ENCODE measurements around the gene IFI35.
"Not testable (repeated sequence)": the region's sequence is repeated elsewhere in the genome, so short reads cannot be mapped to it uniquely, and the experiment has no call there.

Gene IFI35

DNA sequence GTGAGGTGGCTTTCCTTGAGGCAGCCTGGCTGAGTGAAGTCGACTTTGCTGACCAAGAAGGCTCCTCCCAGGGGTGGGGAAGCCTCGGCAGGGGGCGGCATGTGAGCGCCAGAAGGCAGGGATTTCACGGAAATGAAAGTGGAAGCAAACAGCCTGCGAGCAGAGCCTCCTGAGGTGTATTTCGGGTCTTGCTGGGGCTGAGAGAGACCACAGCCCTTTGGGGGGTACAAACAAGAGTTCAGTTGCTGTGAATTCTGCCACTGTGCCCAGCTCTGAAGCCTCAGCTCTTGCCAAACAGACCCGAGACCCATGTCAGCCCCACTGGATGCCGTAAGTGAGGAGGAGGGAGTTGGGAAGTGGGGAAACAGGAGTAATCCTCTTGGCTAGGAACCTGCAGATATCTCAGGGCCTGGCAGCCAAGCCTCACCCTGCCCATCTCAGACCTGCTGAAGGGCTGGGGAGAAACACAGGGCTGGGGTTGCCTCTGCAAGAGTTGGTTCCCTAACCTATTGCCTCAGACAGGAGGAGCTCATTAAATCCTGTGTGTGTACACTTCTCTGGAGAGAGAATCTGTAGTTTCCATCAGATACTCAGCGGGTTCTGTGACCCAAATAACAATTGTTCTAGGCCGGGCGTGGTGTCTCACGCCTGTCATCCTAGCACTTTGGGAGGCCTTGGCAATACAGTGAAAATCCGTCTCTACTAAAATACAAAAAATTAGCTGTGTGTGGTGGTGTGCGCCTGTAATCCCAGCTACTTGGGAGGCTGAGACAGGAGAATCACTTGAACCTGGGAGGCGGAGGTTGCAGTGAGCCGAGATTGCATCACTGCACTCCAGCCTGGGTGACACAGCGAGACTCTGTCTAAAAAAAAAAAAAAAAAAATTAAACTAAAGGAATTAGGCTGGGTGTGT is at the start of gene IFI35:
IFI35 (plus strand) TSS at position 146 of the 913 bp plus-strand sequence; CDS start at position 310, 164 bp downstream.
- DNase-seq, result peak; percentile 89 to 92
- TF ChIP-seq POLR2A (IDR thresholded peaks at IDR 0.05; ENCODE audit: low read length) (peak; percentile 67), GATA1 (IDR thresholded peaks at IDR 0.05; ENCODE audit: low read depth, low read length) (no peak)

DNA sequence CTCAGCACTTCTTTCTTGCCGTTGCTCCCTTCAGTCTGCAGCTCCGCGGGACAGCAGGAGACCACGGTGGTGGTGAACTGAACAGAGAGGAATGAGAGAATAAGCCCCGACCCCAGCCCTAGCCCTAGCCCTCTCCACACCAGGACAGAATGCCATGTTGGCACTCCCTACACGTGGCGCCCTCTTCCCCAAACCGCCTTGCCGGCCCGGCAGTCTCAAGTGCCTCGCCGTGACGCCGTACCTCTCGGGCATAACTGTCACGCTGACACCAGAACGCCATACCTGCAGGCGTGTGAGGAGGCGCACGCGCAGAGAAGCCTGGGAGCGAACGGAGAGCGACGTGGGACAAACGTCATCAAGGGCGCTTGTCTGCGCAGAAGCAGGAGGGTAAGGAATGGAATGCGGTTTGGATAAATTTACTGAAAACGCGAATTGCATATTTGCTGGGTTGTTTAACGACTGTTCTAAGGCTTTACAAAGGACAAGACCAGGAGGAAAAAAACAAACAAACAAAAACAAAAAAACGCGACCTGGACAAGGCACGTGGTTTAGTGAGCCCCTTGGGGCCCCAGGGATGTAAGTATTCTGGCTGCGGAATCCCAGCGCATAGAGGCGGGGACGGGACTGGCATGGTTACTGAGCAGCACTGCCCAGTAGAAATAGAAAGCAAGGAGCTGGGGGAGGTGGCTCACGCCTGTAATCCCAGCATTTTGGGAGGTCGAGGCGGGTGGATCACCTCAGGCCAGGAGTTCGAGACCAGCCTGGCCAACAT is 42.2 kb upstream of the IFI35 start, which contains the start of gene AARSD1:
AARSD1 (minus strand) TSS at position 294 of the 772 bp plus-strand sequence; CDS start at position 280, 14 bp downstream.
- peak; percentile 96 for DNase-seq
- TF ChIP-seq GATA1 (IDR thresholded peaks at IDR 0.05; ENCODE audit: low read depth, low read length) (no peak), POLR2A (IDR thresholded peaks at IDR 0.05; ENCODE audit: low read length) (peak; percentile 92)

DNA sequence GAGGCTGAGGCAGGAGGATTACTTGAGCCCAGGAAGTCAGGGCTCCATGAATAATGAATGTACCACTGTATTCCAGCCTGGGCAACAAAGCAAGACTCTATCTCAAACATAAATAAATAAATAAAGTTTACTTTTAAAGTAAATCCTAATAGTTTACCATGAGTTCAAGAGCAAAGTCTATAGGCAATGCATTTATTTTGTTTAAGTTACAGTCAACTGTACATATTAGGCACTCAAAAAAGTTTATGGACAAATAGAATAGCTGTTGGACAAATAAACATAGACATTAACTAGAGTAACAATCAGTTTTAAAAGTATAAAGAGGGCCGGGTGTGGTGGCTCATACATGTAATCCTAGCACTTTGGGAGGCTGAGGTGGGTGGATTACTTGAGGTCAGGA is 38.7 kb upstream of the IFI35 start:
- no peak for DNase-seq
- TF ChIP-seq POLR2A (IDR thresholded peaks at IDR 0.05; ENCODE audit: low read length) (no peak), GATA1 (IDR thresholded peaks at IDR 0.05; ENCODE audit: low read depth, low read length) (no peak)

DNA sequence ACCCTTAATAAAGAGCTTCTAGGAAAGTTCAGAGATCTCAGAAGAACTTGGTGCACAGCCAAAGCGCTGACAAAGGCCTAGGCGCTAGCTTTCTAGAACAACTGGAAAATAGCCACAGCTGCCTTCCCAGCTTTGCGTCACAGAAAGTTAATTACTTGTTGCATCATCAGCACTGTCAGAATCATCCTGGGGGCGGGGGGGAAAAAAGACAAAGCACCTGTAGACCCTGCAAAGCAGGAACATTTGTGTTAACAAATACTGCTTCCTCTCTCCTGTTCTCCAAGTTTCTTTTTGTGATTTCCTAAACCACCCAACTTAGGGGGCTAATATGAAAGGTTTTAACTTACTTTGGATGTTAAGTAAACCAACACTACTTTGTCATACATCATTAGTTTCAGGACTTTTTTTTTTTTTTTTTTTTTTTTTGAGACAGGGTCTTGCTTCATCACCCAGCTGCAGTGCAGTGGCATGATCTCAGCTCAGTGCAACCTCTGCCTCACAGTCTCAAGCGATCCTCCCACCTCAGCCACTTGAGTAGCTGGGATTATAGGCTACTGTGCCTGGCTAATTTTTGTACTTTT is 37.5 kb upstream of the IFI35 start:
- TF ChIP-seq POLR2A (IDR thresholded peaks at IDR 0.05; ENCODE audit: low read length) (no peak), GATA1 (IDR thresholded peaks at IDR 0.05; ENCODE audit: low read depth, low read length) (no peak)
- DNase-seq, result peak in 1 of 2 experiments; percentile 12

DNA sequence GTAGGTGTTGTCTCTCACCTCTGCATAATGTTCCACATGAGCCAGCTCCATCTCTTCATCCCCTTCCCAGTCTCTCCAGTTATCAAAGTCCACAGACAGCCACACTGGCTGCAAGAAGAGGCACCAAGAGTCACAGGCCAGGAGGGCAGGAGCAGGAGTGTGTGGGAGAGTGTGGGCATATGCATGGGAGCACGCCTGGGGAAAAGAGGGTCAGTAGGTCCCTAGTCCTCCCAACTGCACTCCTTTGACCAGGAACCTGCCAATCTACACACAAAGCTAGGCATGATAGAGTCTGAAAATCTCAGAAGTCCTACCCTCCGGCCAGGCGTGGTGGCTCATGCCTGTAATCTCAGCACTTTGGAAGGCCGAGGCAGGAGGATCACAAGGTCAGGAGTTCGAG is 35.0 kb upstream of the IFI35 start:
- TF ChIP-seq GATA1 (IDR thresholded peaks at IDR 0.05; ENCODE audit: low read depth, low read length) (no peak), POLR2A (IDR thresholded peaks at IDR 0.05; ENCODE audit: low read length) (no peak)
- DNase-seq, result no peak

DNA sequence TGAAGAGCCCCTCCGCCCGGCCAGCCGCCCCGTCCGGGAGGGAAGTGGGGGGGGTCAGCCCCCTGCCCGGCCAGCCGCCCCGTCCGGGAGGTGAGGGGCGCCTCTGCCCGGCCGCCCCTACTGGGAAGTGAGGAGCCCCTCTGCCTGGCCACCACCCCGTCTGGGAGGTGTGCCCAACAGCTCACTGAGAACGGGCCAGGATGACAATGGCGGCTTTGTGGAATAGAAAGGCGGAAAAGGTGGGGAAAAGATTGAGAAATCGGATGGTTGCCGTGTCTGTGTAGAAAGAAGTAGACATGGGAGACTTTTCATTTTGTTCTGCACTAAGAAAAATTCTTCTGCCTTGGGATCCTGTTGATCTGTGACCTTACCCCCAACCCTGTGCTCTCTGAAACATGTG is 33.3 kb upstream of the IFI35 start:
- not testable (repeated sequence) for DNase-seq

DNA sequence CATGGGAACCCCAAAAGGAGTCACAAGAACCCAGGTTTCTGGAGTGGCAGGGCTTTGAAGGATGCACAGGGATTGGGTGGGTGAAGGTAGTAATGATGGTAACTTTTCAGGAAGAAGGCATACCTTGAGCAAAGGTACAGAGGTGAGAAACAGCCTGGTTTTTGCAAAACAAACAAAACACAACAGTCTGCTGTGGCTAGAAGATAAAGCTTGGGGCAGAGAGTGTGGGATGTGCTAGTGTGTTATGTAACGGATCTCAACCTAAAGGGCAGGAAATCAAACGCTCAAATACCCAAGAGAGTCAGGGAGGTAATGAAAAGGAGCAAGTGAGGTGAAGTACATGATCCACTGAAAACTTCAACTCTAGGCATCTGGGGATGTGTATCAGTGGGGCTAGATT is 31.3 kb upstream of the IFI35 start:
- TF ChIP-seq POLR2A (IDR thresholded peaks at IDR 0.05; ENCODE audit: low read length) (no peak), GATA1 (IDR thresholded peaks at IDR 0.05; ENCODE audit: low read depth, low read length) (no peak)
- DNase-seq, result no peak

DNA sequence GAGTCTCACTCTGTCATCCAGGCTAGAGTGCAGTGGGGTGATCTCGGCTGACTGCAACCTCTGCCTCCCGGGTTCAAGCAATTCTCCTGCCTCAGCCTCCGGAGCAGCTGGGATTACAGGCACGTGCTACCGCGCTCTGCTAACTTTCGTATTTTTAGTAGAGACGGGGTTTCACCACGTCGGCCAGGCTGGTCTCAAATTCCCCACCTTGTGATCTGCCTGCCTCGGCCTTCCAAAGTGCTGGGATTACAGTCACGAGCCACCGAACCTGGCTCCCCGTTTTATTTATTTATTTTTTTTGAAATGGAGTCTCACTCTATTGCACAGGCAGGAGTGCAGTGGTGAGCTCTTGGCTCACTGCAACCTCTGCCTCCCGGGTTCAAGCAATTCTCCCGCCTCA is 30.9 kb upstream of the IFI35 start:
- DNase-seq, result not testable (repeated sequence)

DNA sequence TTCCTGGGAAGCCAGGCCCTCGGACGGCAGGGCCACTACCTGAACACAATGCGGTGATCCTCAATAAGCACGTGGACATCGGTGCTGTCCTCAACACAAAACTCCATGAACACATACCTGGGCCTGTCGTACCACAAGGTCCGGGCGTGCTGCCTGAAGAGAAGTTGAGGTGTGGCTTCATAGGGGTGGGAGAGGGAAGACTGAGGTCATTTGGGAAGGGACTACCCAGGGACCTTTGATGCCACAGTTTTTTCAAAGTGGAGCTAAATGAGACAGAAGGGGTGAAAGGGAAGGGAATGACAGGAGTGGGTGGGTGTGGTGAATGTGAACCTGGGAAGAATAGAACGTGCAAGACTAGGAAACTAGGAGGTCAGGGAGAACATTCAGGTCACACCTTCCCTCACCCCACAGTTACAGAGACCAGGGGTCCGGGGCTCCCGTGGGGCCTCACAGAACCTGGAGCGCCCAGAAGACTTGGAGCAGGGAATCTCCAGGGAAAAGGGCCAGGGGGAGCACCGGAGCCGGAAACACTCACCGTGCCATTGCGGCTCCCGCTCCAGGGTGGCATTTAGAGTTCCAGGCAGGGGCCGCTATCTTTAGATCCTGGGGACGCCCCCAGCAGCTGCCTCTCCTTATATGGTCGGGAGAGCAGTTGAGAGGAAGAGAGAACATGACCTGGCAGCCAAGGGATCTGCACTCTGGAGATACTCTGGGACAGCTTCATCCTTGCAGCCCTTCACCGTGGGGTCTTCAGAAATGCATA is 26.9 kb upstream of the IFI35 start, which contains the start of gene PTGES3L:
PTGES3L (minus strand) TSS at position 570 of the 763 bp plus-strand sequence; CDS start at position 543, 27 bp downstream.
- TF ChIP-seq GATA1 (IDR thresholded peaks at IDR 0.05; ENCODE audit: low read depth, low read length), result no peak
- no peak for TF ChIP-seq POLR2A (IDR thresholded peaks at IDR 0.05; ENCODE audit: low read length)

DNA sequence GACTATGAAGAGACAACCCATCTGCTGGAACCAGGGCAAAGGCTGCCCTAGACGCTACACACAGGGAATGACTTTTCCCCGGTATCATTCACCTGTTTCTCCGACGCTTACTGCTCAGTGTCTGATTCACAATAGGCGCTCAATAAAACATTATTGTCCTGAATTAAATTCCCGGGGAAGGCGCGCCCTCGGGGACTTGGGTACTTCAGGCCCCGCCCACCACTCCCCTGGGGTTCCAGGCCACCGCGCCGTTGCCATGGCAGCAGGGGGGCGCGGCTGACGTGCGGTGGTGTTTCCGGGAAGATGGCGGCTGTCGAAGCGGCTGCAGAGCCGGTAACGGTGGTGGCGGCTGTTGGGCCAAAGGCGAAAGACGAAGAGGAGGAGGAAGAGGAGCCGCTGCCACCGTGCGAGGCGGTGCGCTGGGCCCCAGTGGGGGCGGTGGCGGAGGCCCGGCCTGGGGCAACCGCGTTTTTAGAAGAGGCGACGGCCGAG is 26.3 kb upstream of the IFI35 start, which contains the start of gene RUNDC1:
RUNDC1 (plus strand) TSS at position 292 of the 492 bp plus-strand sequence; CDS start at position 304, 12 bp downstream.
- TF ChIP-seq POLR2A (IDR thresholded peaks at IDR 0.05; ENCODE audit: low read length) (peak; percentile 60), GATA1 (IDR thresholded peaks at IDR 0.05; ENCODE audit: low read depth, low read length) (no peak)
- DNase-seq, result peak; percentile 93 to 96

More for the DNA sequence above, 26.9 kb upstream of the IFI35 start, which contains the start of gene PTGES3L:
- peak; percentile 80 to 81 for DNase-seq

DNA sequence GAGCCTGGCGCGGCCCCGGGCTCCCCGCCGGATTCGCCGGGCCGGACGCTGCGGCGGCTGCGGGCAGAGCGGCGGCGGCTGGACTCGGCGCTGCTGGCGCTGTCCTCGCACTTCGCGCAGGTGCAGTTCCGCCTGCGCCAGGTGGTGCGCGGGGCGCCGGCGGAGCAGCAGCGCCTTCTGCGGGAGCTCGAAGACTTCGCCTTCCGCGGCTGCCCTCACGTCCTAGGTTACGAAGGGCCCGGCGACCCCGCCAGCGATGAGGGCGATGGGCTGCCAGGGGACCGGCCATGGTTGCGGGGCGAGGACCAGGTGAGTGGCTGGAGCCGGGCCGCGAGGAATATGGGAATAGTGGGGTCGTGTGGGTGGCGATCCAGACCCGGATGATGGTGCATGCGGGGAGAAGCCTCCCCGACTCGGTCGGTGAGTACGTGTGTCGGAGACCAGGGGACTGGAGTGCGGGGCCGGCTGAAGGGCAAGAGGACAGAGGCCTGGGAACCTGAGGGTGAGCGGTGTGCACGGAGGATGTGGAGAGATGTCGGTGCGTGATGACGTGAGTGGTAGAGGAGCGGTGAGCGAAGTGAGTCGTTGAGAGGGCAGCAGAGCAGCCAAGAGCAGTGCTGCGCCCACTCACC is 25.7 kb upstream of the IFI35 start:
- DNase-seq, result peak; percentile 68 to 81
- peak; percentile 27 for TF ChIP-seq POLR2A (IDR thresholded peaks at IDR 0.05; ENCODE audit: low read length)
- no peak for TF ChIP-seq GATA1 (IDR thresholded peaks at IDR 0.05; ENCODE audit: low read depth, low read length)

DNA sequence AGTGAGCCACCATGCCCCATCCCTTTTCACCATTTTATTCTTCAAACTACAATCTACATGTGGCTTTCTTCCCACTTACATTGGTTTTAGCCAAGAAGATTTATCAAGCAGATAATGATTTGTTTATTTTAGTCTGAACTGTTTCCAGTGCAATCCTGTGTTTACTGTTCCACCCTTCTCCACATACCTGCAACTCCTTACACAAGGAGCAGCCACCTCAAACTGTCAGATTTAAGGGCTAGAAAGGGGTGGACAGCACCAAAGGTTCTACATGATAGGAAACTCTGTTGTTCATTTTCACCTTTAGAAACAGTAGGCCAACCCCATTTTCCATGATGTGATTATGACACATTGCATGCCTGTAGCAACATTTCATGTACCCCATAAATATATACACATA is 24.3 kb upstream of the IFI35 start:
- no peak for DNase-seq
- TF ChIP-seq POLR2A (IDR thresholded peaks at IDR 0.05; ENCODE audit: low read length) (no peak), GATA1 (IDR thresholded peaks at IDR 0.05; ENCODE audit: low read depth, low read length) (no peak)

DNA sequence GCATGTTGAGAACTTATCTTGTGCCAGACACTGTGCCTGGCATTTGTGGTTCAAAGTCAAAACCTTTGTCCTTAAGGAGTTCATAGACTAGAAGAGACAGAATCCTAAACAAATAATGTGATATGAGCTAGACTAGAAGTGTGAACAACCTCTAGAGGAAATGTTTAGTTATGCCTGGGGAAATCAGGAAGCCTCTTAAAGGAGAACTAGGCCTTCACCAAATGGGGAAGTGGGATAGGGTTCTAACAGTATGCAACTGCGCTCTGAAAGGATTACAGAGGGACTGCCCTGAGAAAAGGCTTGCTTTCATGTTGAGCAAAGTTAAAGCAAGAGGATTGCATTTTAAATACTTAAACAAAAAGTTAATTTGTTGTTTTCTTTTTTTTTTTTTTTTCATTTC is 21.4 kb upstream of the IFI35 start:
- DNase-seq, result no peak
- TF ChIP-seq POLR2A (IDR thresholded peaks at IDR 0.05; ENCODE audit: low read length) (no peak), GATA1 (IDR thresholded peaks at IDR 0.05; ENCODE audit: low read depth, low read length) (no peak)
